Ecto neural progenitor cell (in vitro differentiated cells): ENCODE results near the gene CXCL10.
A peak's percentile ranks its signal among the peaks of the same experiment; 100 is the strongest.
"Not testable (repeated sequence)": the region's sequence is repeated elsewhere in the genome, so short reads cannot be mapped to it uniquely, and the experiment has no call there.

Source experiments
- DNase-seq: peaks from one replicate; pipeline ENCODE4 v3.0.0-alpha.2; 2018; ENCODE audit warnings: low spot score

CXCL10 gene

GRCh38 chr4:76023389-76023788, at the start of gene CXCL10:
CXCL10 (minus strand) TSS chr4:76023497; CDS start chr4:76023431, 66 bp downstream.
- DNase-seq: no peak

- DNase-seq: no peak
Measured at GRCh38 chr4:76072760-76073159, 49.5 kb upstream of the CXCL10 start.

- DNase-seq: peak; percentile 58
Measured at GRCh38 chr4:76067652-76068286, 44.5 kb upstream of the CXCL10 start.

- no peak for DNase-seq
Measured at GRCh38 chr4:76066546-76066945, 43.2 kb upstream of the CXCL10 start.

DNA sequence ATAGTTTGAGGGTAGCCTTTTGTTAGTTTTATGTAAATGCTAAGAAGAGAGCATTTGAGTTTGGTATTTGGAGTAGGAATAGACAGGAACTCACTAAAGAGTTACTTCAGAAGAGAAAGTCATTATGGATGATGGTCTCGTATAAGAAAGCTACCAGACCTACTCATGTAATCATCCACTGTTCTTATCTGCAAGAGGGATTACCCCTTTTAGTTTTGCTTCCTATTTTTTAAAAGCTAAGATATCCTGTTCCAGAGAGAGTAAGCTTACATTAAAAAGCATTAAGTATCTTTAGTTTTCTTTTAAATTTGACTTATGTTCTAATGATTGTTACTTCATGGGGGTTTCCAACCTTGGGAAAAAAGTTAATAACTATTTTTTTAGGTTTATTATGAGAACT, 38.7 kb upstream of the CXCL10 start:
- DNase-seq: no peak

GRCh38 chr4:76061421-76061820, 38.1 kb upstream of the CXCL10 start:
- DNase-seq: no peak

GRCh38 chr4:76060506-76060905, 37.2 kb upstream of the CXCL10 start:
- DNase-seq: no peak

DNA sequence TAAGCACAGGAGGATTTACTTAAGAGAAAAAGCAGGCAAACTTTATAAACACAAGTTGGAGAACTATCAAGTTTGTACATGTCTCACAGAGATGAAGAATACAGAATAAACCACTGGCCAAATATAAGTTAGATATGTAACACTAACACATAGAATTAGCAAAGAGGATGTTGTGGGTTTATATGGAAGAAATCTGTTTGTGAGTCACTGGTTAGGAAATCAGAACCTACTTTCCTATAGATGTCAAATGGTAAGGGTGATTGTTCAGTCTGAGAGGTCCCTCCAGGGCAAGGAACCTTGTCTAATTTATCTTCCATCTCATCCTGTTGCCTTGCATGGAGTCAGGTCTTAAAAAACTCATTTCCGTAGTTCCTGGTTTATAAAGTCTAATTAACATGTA, 36.5 kb upstream of the CXCL10 start:
- DNase-seq: no peak

DNA sequence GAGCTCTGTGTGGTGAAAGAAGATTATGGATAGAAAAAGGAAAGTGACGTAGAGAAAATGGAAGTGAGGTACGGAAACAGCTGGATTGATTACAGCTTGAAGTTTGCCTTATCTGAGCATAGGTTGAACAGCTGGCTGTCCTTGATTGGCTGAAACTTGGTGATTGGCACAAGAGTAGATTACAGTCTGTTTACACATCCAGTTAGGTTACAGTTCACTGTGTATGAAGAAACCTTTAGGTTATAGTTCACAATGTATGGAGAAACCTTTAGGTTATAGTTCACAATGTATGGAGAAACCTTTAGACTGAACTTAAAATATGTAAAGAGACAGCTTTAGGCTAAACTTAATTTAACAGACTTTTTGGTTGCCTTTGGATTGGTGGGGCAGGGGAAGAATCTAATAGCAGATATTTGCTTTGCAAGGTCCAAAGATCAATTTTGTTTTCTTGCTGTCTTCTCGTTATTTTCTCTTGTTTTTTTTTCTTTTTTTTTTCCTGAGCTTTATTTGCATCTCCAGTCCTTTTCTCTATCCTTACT, 35.7 kb upstream of the CXCL10 start:
- no peak for DNase-seq

GRCh38 chr4:76058302-76058701, 35.0 kb upstream of the CXCL10 start:
- no peak for DNase-seq

GRCh38 chr4:76055421-76055820, 32.1 kb upstream of the CXCL10 start:
- DNase-seq: no peak

DNA sequence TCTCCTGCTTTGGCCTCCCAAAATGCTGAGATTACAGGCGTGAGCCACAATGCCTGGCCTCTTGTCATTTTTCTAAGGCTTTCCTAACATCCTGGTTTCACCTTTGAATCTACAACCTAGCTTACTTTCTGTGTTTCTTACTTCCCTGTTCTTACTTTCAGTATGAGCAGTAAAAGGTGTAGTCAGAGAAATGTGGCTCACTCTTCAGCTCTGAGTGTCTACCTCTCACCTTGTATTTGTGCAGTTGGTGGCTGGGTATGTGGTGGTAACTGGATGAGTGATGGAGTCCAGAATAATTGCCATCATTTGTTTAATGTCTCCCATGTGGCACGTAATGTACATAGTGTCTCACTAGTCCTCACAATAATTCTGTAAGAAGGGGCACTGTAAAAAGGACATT, 31.7 kb upstream of the CXCL10 start:
- no peak for DNase-seq

DNA sequence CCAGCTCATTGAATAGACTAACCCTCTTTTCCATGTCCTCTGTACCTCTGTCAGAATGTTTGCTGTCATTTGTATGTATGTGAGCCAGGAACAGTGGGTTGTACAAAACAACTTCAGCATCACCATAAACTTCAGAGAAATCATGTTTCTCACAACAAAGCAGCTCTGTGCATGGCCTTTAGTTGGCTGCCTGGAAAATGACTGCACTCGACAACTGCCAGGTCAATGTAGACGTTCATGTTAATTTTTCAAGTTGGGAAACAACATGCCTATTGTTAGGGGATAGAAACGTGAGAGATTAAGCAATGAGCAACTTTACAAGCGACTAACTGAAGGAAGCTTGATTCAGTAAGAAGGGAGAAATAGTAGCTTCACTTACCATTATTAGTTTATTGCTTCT, 30.4 kb upstream of the CXCL10 start:
- no peak for DNase-seq

DNA sequence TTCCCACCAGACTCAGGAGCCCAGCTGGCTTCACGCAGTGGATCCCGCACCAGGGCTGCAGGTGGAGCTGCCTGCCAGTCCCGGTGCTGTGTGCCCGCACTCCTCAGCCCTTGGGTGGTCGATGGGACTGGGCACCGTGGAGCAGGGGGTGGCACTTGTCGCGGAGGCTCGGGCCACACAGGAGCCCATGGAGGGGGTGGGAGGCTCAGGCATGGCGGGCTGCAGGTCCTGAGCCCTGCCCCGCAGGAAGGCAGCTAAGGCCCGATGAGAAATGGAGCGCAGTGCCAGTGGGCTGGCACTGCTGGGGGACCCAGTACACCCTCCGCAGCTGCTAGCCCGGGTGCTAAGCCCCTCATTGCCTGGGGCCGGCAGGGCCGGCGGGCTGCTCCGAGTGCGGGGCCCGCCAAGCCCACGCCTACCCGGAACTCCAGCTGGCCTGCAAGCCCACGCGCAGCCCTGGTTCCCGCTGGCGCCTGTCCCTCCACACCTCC, 27.3 kb upstream of the CXCL10 start:
- not testable (repeated sequence) for DNase-seq

GRCh38 chr4:76049860-76050416, 26.6 kb upstream of the CXCL10 start:
- DNase-seq: not testable (repeated sequence)

- DNase-seq: not testable (repeated sequence)
Measured at GRCh38 chr4:76044686-76045085, 21.4 kb upstream of the CXCL10 start.

GRCh38 chr4:76043306-76043705, 20.0 kb upstream of the CXCL10 start:
- not testable (repeated sequence) for DNase-seq

DNA sequence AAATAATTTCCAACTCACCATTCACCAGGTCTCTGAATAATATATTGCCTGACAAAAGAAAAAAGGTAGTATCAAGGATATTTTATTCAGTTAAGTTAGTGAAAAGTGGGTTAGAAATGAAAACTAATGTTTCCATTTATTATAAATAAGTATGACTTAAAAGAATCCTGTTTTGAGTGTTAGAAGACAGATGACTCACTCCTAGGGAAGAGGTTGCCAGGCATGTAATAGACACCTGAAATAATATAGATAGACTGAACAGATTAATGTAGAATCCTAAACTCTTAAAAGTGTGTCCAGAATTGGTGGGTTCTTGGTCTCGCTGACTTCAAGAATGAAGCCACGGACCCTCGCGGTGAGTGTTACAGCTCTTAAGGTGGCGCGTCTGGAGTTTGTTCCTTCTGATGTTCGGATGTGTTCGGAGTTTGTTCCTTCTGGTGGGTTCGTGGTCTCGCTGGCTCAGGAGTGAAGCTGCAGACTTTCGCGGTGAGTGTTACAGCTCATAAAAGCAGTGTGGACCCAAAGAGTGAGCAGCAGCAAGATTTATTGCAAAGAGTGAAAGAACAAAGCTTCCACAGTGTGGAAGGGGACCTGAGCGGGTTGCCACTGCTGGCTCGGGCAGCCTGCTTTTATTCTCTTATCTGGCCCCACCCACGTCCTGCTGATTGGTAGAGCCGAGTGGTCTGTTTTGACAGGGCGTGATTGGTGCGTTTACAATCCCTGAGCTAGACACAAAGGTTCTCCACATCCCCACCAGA, 19.1 kb upstream of the CXCL10 start:
- DNase-seq: not testable (repeated sequence)

DNA sequence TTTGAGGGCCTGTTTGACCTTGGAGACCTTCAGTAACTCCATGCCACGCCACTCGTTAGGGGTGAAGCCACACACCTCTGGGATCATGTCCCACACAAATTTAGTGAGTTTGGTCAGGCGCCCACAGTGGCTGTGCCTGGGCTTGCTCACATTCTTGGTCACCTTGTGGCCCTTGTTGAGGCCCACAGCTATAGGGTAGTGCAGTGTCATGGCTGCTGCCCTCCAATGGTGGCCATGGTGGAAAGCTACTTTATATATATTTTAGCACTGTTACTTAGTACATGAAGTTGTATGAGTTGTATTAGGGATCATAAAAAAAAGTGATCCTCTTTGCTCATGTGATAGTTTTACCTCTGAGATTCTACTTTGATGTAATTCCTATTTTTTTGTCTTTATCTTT, 13.6 kb upstream of the CXCL10 start:
- DNase-seq: no peak

GRCh38 chr4:76035799-76036380, 12.6 kb upstream of the CXCL10 start, which contains the start of gene CXCL11:
CXCL11 (minus strand) TSS chr4:76036070; CDS start chr4:76035987, 83 bp downstream.
- DNase-seq: no peak

GRCh38 chr4:76035141-76035540, 11.8 kb upstream of the CXCL10 start:
- no peak for DNase-seq

DNA sequence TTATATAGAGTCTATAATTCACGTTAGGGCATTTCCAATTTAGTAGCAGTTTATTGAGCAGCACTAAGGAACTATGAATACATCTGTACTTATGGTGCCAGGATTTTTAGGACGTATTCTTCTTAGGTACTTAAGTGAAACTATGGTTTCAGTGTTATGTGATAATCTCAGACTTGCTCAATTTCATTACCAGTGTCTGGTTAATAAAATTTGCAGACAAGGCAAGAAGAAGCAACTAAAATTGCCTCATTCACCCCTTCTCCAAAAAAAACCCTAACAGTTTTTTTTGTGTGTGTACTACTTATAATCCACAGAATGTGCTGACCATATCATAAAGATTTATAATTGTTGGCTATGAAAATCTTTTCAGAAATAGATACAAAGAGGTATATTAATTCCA, 6.0 kb upstream of the CXCL10 start:
- no peak for DNase-seq
